K562 (cell line): ENCODE data around the gene MARS1. TPM values are rescaled to one million over a fixed set of nuclear protein-coding genes. Genes with fewer than 3 reads are reported as not detected.

Source experiments
- CCAR2 ChIP-seq: fragments of 200-400 bp; formaldehyde crosslinking; IDR thresholded peaks from 2 replicates; pipeline ENCODE4 v1.6.1; 2017; ENCODE audit warnings: mild to moderate bottlenecking, low read depth, low read length
- ELF2 ChIP-seq: fragments of 250-450 bp; sonication (Bioruptor Pico); IDR thresholded peaks from 2 replicates; pipeline ENCODE4 v1.5.0; 2021; ENCODE audit warnings: mild to moderate bottlenecking
- HMGN3 ChIP-seq: IDR thresholded peaks from 2 replicates; pipeline ENCODE4 v1.6.1; 2011; ENCODE audit warnings: borderline replicate concordance, low read depth, mild to moderate bottlenecking, mixed read lengths, low read length; ENCODE audit not compliant: insufficient read length; ENCODE audit errors: extremely low read depth
- KDM1A ChIP-seq, 2 experiments: fragments of 450-650 bp; IDR thresholded peaks; 2 replicates each; pipeline ENCODE4 v1.6.1; 2016; ENCODE audit warnings: mild to moderate bottlenecking in 2 of 2
- MAFG ChIP-seq: fragments of 450-650 bp; conservative IDR thresholded peaks from 2 replicates; pipeline ENCODE4 v1.6.1; 2016; ENCODE audit warnings: missing genetic modification characterization, missing compliant biosample characterization
- MLLT1 ChIP-seq, 2 experiments: fragments of 450-650 bp; IDR thresholded peaks; 2 replicates each; pipeline ENCODE4 v1.6.1; 2016
- YY1 ChIP-seq, 3 experiments: IDR thresholded peaks; 2 replicates each; pipeline ENCODE4 v1.6.1; 2011; ENCODE audit warnings: low read length in 2 of 3, mild to moderate bottlenecking in 2 of 3, moderate library complexity in 2 of 3, borderline replicate concordance in 1 of 3, control low read depth in 1 of 3, low read depth in 1 of 3; ENCODE audit not compliant: insufficient read depth in 3 of 3, insufficient replicate concordance in 2 of 3, control insufficient read depth in 1 of 3, insufficient read length in 1 of 3; ENCODE audit errors: extremely low read depth in 1 of 3
- ZBTB2 ChIP-seq: fragments of 450-650 bp; IDR thresholded peaks from 2 replicates; pipeline ENCODE4 v1.6.1; 2016; ENCODE audit warnings: antibody characterized with exemption
- ZNF140 ChIP-seq: fragments of 250-450 bp; sonication (Bioruptor Pico); IDR thresholded peaks from 2 replicates; pipeline ENCODE4 v1.8.0; 2021; ENCODE audit warnings: moderate library complexity, mild to moderate bottlenecking, inconsistent platforms
- ZNF324 ChIP-seq: fragments of 250-450 bp; sonication (Bioruptor Pico); IDR thresholded peaks from 2 replicates; pipeline ENCODE4 v1.4.0; 2020; ENCODE audit warnings: mild to moderate bottlenecking
- polyA plus RNA-seq, 8 experiments: library from polyadenylated mRNA; depleted of rRNA in 4 of 8; stranded (reverse) in 5 of 8; unstranded in 3 of 8; fragments of >200 nt; fragmentation: Nextera tagmentation in 2 of 8; fragmentation: Illumina TruSeq in 1 of 8; extraction: Ambion mirVana in 2 of 8; extraction: Trizol in 1 of 8; gene quantifications; 2 replicates each; pipeline versions ENCODE4 v1.2.1 to v1.2.3, GENCODE V29; 2011 to 2014; ENCODE audit warnings: inconsistent platforms in 1 of 8, missing spikeins in 1 of 8
- total RNA-seq, 7 experiments: library from RNA; depleted of rRNA in 6 of 7; stranded (reverse); fragments of >200 nt in 6 of 7; fragmentation: Illumina TruSeq in 2 of 7; extraction: Trizol in 2 of 7; gene quantifications; 2 replicates each; pipeline versions ENCODE4 v1.2.1 to v1.2.3, GENCODE V29; 2011 to 2021; ENCODE audit warnings: low replicate concordance in 1 of 7

The MARS1 gene
- total and polyA plus RNA-seq, 9 of the 15 experiments (the other 6 are each of a cell fraction or from before 2014, with no cell fraction given) = 117 to 382 (median 220) TPM

- TF ChIP-seq ELF2 (peak; percentile 62; the same call in 1 of the 2 replicates), ZNF324 (CRISPR knock-in tag) (no peak), CCAR2 (no peak), KDM1A (IDR thresholded peaks at IDR 0.05) (no peak), ZBTB2 (no peak), ZNF140 (CRISPR knock-in tag) (no peak), YY1 (IDR thresholded peaks at IDR 0.05; ENCODE audit: borderline replicate concordance in 1 of 3, control insufficient read depth in 1 of 3, extremely low read depth in 1 of 3, insufficient read depth in 3 of 3, insufficient read length in 1 of 3, insufficient replicate concordance in 2 of 3, low read depth in 1 of 3, low read length in 2 of 3) (peak in 2 of 3 experiments; percentile 53 to 72), MAFG (tag) (no peak), MLLT1 (IDR thresholded peaks at IDR 0.05) (peak in 1 of 2 experiments; percentile 61; a peak in 1 of 4 replicates), HMGN3 (no peak)
Measured at GRCh38 chr12:57547288-57548012, 59.6 kb downstream of the MARS1 start (continued).
